SK-N-SH (cell line): ENCODE measurements around the gene MFAP3L. TPM values are rescaled to one million over a fixed set of nuclear protein-coding genes. Genes with fewer than 3 reads are reported as not detected.

Experiments
- CTCF ChIA-PET: fragments of 300-600, 350-600 bp; formaldehyde crosslinking; extraction: SDS; loops from one replicate; lab custom pipeline; 2021; lab: Yijun Ruan, JAX
- POLR2A ChIA-PET: fragments of 350-600 bp; sonication (Branson Sonifier 250); formaldehyde crosslinking; extraction: SDS; loops from one replicate; lab custom pipeline; 2020; ENCODE audit warnings: antibody characterized with exemption, inconsistent platforms; lab: Yijun Ruan, JAX
- DNase-seq: peaks from one replicate; pipeline ENCODE4 v3.0.0; 2012
- H2AFZ ChIP-seq: fragments of 200-600 bp; sonication (generic); 2 replicates; pipeline ENCODE4 v1.8.1; 2016; ENCODE audit warnings: antibody characterized with exemption, mild to moderate bottlenecking, low read depth
- H3F3A ChIP-seq: fragments of 200-600 bp; sonication (generic); replicated peaks from 2 replicates; pipeline ENCODE3; 2016; ENCODE audit warnings: antibody characterized with exemption, mild to moderate bottlenecking; ENCODE audit not compliant: insufficient read depth
- H3K27ac ChIP-seq, 2 experiments: fragments of 200-500 bp in 1 of 2; fragments of 200-600 bp in 1 of 2; sonication (Bioruptor generic) in 1 of 2; sonication (generic), shearing (Covaris generic) in 1 of 2; 2 replicates each; pipeline versions ENCODE4 v1.5.1 to v1.6.1; 2014 to 2016; ENCODE audit warnings: low read depth in 2 of 2, inconsistent platforms in 1 of 2, low read length in 1 of 2, mild to moderate bottlenecking in 1 of 2, mixed read lengths in 1 of 2
- H3K27me3 ChIP-seq: fragments of 200-600 bp; sonication (generic), shearing (Covaris generic); 2 replicates; pipeline ENCODE4 v1.6.1; 2016; ENCODE audit warnings: mixed run types; ENCODE audit not compliant: insufficient read depth
- H3K36me3 ChIP-seq, 2 experiments: fragments of 200-500 bp in 1 of 2; fragments of 200-600 bp in 1 of 2; sonication (Bioruptor generic) in 1 of 2; sonication (generic) in 1 of 2; replicated peaks in 1 of 2; 2 replicates each; pipeline versions ENCODE3 to v1.5.1; 2014 to 2016; ENCODE audit warnings: low read length in 1 of 2, mild to moderate bottlenecking in 1 of 2; ENCODE audit not compliant: insufficient read depth in 2 of 2, control insufficient read depth in 1 of 2
- H3K4me1 ChIP-seq, 2 experiments: fragments of 200-500 bp in 1 of 2; fragments of 200-600 bp in 1 of 2; sonication (Bioruptor generic) in 1 of 2; sonication (generic), shearing (Covaris generic) in 1 of 2; 2 replicates each; pipeline versions ENCODE4 v1.5.1 to v1.6.1; 2014 to 2016; ENCODE audit warnings: low read depth in 1 of 2, low read length in 1 of 2, mixed run types in 1 of 2; ENCODE audit not compliant: insufficient read depth in 2 of 2, control insufficient read depth in 1 of 2
- H3K4me2 ChIP-seq: fragments of 200-600 bp; sonication (generic), shearing (Covaris generic); 2 replicates; pipeline ENCODE4 v1.6.1; 2017; ENCODE audit warnings: mixed run types
- H3K4me3 ChIP-seq, 2 experiments: fragments of 200-500 bp in 1 of 2; fragments of 200-600 bp in 1 of 2; sonication (Bioruptor generic) in 1 of 2; sonication (generic), shearing (Covaris generic) in 1 of 2; 2 replicates each; pipeline versions ENCODE4 v1.5.1 to v1.8.1; 2014 to 2016; ENCODE audit warnings: low read depth in 2 of 2, inconsistent platforms in 1 of 2, low read length in 1 of 2, mild to moderate bottlenecking in 1 of 2, mixed read lengths in 1 of 2, moderate library complexity in 1 of 2
- H3K79me2 ChIP-seq: fragments of 200-600 bp; sonication (generic); 2 replicates; pipeline ENCODE4 v1.8.1; 2017; ENCODE audit warnings: mild to moderate bottlenecking; ENCODE audit not compliant: insufficient read depth
- H3K9ac ChIP-seq: fragments of 200-600 bp; sonication (generic); 2 replicates; pipeline ENCODE4 v1.6.1; 2017; ENCODE audit warnings: mixed run types
- H3K9me2 ChIP-seq: fragments of 200-600 bp; sonication (generic); 2 replicates; pipeline ENCODE4 v1.6.1; 2017; ENCODE audit warnings: mixed run types
- H3K9me3 ChIP-seq: fragments of 200-600 bp; sonication (generic); 2 replicates; pipeline ENCODE4 v1.6.1; 2017; ENCODE audit warnings: mixed run types, mild to moderate bottlenecking, moderate library complexity
- H4K20me1 ChIP-seq: fragments of 200-600 bp; sonication (generic); 2 replicates; pipeline ENCODE4 v1.6.1; 2017; ENCODE audit warnings: mild to moderate bottlenecking, mixed run types; ENCODE audit not compliant: insufficient read depth
- ELF1 ChIP-seq: IDR thresholded peaks from 2 replicates; pipeline ENCODE4 v1.4.0; 2012
- EP300 ChIP-seq, 2 experiments: IDR thresholded peaks; 2 replicates each; pipeline versions ENCODE4 v1.4.0 to v1.6.1; 2012; ENCODE audit warnings: borderline replicate concordance in 1 of 2, low read depth in 1 of 2, low read length in 1 of 2
- FOSL2 ChIP-seq: IDR thresholded peaks from 2 replicates; pipeline ENCODE4 v1.4.0; 2012; ENCODE audit warnings: low read depth, mild to moderate bottlenecking, moderate library complexity, borderline replicate concordance
- JUND ChIP-seq: IDR thresholded peaks from 2 replicates; pipeline ENCODE4 v1.4.0; 2012
- NRF1 ChIP-seq: IDR thresholded peaks from 2 replicates; pipeline ENCODE4 v1.6.1; 2012; ENCODE audit warnings: low read depth, mild to moderate bottlenecking, low read length
- RCOR1 ChIP-seq: fragments of 150-350 bp; IDR thresholded peaks from 2 replicates; pipeline ENCODE4 v1.6.1; 2017; ENCODE audit warnings: antibody characterized with exemption, low read length
- SIN3A ChIP-seq: IDR thresholded peaks from 2 replicates; pipeline ENCODE4 v1.6.1; 2012; ENCODE audit warnings: low read depth, mild to moderate bottlenecking, low read length, moderate library complexity, borderline replicate concordance
- TAF1 ChIP-seq: IDR thresholded peaks from 2 replicates; pipeline ENCODE4 v1.6.1; 2012; ENCODE audit warnings: low read depth, mild to moderate bottlenecking, low read length, moderate library complexity, borderline replicate concordance
- WGBS: methylation state at CpG from one replicate; pipeline ENCODE4 v1.1.6; 2017; ENCODE audit warnings: low lambda C conversion rate; 5-methylcytosine and 5-hydroxymethylcytosine counted together
- polyA plus RNA-seq, 3 experiments: library from polyadenylated mRNA; depleted of rRNA; stranded (reverse); fragments of >200 nt; gene quantifications; 2 replicates each; pipeline ENCODE4 v1.2.3, GENCODE V29; 2012
- TF ChIP-seq, protein P1 (sequence below): IDR thresholded peaks from 2 replicates; pipeline ENCODE4 v1.4.0; 2012; ENCODE audit warnings: low read depth, borderline replicate concordance
- TF ChIP-seq, protein P2 (sequence below): fragments of 150-350 bp; IDR thresholded peaks from 2 replicates; pipeline ENCODE4 v1.6.1; 2016; ENCODE audit warnings: mild to moderate bottlenecking, low read depth, low read length
- TF ChIP-seq, protein P3 (sequence below): IDR thresholded peaks from 2 replicates; pipeline ENCODE4 v1.4.0; 2012; ENCODE audit warnings: low read depth
- TF ChIP-seq, protein P4 (sequence below): IDR thresholded peaks from 2 replicates; pipeline ENCODE4 v1.6.1; 2012; ENCODE audit warnings: mild to moderate bottlenecking, low read depth, low read length, moderate library complexity
- TF ChIP-seq, protein P5 (sequence below): fragments of 200-600 bp; sonication (generic); IDR thresholded peaks from 2 replicates; pipeline ENCODE4 v1.6.1; 2017; ENCODE audit warnings: antibody characterized with exemption, mild to moderate bottlenecking, moderate library complexity
- TF ChIP-seq, protein P6 (sequence below): fragments of 150-350 bp; IDR thresholded peaks from 2 replicates; pipeline ENCODE4 v1.6.1; 2017; ENCODE audit warnings: antibody characterized with exemption, low read length, low read depth, borderline replicate concordance

MFAP3L gene
- polyA plus RNA-seq, 1 of the 3 experiments (the other 2 are of a cell fraction), result 5.4 TPM

DNA sequence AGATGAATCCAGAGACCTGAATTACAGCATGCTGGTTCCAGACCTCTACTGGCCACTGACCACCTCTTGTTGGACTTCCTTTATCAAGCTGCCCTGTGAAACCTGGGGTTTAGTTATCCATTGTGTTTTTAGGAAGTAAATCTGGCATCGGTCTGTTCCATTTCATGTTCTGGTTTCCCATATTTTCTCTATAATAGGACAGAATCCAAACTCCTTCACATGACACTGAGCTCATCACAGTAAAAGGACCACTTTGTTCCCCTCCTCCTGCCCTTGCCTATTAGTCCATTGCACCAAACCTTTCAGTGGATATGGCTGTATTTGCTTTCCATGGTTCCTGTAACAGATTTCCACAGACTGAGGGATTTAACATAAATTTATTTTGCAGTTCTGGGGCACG, 4.0 kb downstream of the MFAP3L start:
- DNase-seq, result no peak
- Histone ChIP-seq H3K4me1 (no peaks in the 10 kb centered on the region; a peak in 1 of 4 replicates), H3F3A (peaks cover 4% of the 10 kb centered on the region), H3K79me2 (peaks cover 94% of the 10 kb centered on the region), H3K4me3 (no peak overlapping the region), H3K36me3 (peaks cover 0 to 6% of the 10 kb centered on the region in 2 experiments), H3K9me3 (no peaks in the 10 kb centered on the region), H3K9ac (no peak overlapping the region), H2AFZ (no peak overlapping the region), H3K27ac (no peak overlapping the region), H3K9me2 (no peaks in the 10 kb centered on the region), H3K27me3 (no peaks in the 10 kb centered on the region), H4K20me1 (no peaks in the 10 kb centered on the region), H3K4me2 (no peak overlapping the region)
- WGBS, result 89% methylated on average over 2 of the region's 2 CpGs
- ChIA-PET POLR2A (no interaction called here), CTCF (interaction anchor here (0.8 to 1.6 kb wide), 2 partner anchors 26 to 28 kb away, joined by 3 to 5 read pairs; no protein-coding TSS in a partner anchor)
- TF ChIP-seq SIN3A (no peak), TAF1 (no peak), EP300 (IDR thresholded peaks at IDR 0.05; ENCODE audit: borderline replicate concordance in 1 of 2, low read depth in 1 of 2, low read length in 1 of 2) (no peak)
- TF ChIP-seq, protein P1, sequence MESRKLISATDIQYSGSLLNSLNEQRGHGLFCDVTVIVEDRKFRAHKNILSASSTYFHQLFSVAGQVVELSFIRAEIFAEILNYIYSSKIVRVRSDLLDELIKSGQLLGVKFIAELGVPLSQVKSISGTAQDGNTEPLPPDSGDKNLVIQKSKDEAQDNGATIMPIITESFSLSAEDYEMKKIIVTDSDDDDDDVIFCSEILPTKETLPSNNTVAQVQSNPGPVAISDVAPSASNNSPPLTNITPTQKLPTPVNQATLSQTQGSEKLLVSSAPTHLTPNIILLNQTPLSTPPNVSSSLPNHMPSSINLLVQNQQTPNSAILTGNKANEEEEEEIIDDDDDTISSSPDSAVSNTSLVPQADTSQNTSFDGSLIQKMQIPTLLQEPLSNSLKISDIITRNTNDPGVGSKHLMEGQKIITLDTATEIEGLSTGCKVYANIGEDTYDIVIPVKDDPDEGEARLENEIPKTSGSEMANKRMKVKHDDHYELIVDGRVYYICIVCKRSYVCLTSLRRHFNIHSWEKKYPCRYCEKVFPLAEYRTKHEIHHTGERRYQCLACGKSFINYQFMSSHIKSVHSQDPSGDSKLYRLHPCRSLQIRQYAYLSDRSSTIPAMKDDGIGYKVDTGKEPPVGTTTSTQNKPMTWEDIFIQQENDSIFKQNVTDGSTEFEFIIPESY, result no peak
- TF ChIP-seq, protein P2, sequence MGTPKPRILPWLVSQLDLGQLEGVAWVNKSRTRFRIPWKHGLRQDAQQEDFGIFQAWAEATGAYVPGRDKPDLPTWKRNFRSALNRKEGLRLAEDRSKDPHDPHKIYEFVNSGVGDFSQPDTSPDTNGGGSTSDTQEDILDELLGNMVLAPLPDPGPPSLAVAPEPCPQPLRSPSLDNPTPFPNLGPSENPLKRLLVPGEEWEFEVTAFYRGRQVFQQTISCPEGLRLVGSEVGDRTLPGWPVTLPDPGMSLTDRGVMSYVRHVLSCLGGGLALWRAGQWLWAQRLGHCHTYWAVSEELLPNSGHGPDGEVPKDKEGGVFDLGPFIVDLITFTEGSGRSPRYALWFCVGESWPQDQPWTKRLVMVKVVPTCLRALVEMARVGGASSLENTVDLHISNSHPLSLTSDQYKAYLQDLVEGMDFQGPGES, result no peak

DNA sequence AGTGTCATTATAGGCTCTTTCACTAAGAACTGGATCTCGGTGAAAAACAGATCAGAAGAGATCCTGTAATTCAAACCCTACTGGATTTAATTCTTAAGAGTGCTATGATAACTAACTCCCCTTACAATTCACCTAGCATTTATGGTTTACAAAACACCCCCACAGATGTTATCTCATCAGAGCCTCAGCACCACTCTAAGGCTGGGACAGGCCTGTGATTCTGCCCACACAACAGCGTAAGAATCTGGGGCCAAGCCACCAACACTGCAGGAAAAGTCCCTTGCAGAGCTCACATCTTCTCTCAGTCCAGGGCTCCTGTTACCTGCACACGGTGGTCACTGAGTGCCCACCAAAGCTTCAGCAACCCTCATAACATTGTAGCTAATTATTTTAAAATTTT, 8.9 kb downstream of the MFAP3L start:
- DNase-seq, result no peak
- ChIA-PET POLR2A (no interaction called here), CTCF (no interaction called here)
- Histone ChIP-seq H3K9ac (no peak overlapping the region), H3K9me2 (no peaks in the 10 kb centered on the region), H4K20me1 (no peaks in the 10 kb centered on the region), H3K36me3 (no peaks in the 10 kb centered on the region), H3K27ac (no peak overlapping the region), H2AFZ (no peak overlapping the region), H3K27me3 (no peaks in the 10 kb centered on the region), H3F3A (peaks cover 20% of the 10 kb centered on the region), H3K4me1 (peaks cover 5 to 6% of the 10 kb centered on the region in 2 experiments; a peak in 3 of 4 replicates), H3K9me3 (no peaks in the 10 kb centered on the region), H3K4me3 (no peak overlapping the region), H3K4me2 (no peak overlapping the region), H3K79me2 (peaks cover 94% of the 10 kb centered on the region)
- whole genome bisulfite sequencing, result 74% methylated on average over 3 of the region's 3 CpGs
- TF ChIP-seq NRF1 (no peak), FOSL2 (no peak), JUND (no peak), RCOR1 (no peak), ELF1 (no peak)
- TF ChIP-seq, protein P3, sequence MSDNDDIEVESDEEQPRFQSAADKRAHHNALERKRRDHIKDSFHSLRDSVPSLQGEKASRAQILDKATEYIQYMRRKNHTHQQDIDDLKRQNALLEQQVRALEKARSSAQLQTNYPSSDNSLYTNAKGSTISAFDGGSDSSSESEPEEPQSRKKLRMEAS, result no peak
- TF ChIP-seq, protein P4, sequence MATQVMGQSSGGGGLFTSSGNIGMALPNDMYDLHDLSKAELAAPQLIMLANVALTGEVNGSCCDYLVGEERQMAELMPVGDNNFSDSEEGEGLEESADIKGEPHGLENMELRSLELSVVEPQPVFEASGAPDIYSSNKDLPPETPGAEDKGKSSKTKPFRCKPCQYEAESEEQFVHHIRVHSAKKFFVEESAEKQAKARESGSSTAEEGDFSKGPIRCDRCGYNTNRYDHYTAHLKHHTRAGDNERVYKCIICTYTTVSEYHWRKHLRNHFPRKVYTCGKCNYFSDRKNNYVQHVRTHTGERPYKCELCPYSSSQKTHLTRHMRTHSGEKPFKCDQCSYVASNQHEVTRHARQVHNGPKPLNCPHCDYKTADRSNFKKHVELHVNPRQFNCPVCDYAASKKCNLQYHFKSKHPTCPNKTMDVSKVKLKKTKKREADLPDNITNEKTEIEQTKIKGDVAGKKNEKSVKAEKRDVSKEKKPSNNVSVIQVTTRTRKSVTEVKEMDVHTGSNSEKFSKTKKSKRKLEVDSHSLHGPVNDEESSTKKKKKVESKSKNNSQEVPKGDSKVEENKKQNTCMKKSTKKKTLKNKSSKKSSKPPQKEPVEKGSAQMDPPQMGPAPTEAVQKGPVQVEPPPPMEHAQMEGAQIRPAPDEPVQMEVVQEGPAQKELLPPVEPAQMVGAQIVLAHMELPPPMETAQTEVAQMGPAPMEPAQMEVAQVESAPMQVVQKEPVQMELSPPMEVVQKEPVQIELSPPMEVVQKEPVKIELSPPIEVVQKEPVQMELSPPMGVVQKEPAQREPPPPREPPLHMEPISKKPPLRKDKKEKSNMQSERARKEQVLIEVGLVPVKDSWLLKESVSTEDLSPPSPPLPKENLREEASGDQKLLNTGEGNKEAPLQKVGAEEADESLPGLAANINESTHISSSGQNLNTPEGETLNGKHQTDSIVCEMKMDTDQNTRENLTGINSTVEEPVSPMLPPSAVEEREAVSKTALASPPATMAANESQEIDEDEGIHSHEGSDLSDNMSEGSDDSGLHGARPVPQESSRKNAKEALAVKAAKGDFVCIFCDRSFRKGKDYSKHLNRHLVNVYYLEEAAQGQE, result no peak
- TF ChIP-seq, protein P1, result no peak
- TF ChIP-seq, protein P5, sequence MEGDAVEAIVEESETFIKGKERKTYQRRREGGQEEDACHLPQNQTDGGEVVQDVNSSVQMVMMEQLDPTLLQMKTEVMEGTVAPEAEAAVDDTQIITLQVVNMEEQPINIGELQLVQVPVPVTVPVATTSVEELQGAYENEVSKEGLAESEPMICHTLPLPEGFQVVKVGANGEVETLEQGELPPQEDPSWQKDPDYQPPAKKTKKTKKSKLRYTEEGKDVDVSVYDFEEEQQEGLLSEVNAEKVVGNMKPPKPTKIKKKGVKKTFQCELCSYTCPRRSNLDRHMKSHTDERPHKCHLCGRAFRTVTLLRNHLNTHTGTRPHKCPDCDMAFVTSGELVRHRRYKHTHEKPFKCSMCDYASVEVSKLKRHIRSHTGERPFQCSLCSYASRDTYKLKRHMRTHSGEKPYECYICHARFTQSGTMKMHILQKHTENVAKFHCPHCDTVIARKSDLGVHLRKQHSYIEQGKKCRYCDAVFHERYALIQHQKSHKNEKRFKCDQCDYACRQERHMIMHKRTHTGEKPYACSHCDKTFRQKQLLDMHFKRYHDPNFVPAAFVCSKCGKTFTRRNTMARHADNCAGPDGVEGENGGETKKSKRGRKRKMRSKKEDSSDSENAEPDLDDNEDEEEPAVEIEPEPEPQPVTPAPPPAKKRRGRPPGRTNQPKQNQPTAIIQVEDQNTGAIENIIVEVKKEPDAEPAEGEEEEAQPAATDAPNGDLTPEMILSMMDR, result no peak
- TF ChIP-seq, protein P6, sequence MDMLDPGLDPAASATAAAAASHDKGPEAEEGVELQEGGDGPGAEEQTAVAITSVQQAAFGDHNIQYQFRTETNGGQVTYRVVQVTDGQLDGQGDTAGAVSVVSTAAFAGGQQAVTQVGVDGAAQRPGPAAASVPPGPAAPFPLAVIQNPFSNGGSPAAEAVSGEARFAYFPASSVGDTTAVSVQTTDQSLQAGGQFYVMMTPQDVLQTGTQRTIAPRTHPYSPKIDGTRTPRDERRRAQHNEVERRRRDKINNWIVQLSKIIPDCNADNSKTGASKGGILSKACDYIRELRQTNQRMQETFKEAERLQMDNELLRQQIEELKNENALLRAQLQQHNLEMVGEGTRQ, result no peak
